Upper lobe of right lung (tissue), 1 donor: ENCODE data around the gene FRMPD2. TPM values are rescaled to one million over a fixed set of nuclear protein-coding genes. Genes with fewer than 3 reads are reported as not detected.

Experiments
- ATAC-seq: fragments of 200-7000 bp; cut with Tn5 transposase; one replicate; pipeline ENCODE4 v1.9.1; 2020; ENCODE audit warnings: mild to moderate bottlenecking, moderate library complexity
- DNase-seq: peaks from one replicate; pipeline ENCODE4 v3.0.0-alpha.2; 2020
- H3K27ac ChIP-seq: fragments of 200-600 bp; one replicate; pipeline ENCODE4 v1.8.0; 2022
- H3K27me3 ChIP-seq: fragments of 200-600 bp; one replicate; pipeline ENCODE4 v1.8.0; 2022; ENCODE audit warnings: mild to moderate bottlenecking
- H3K36me3 ChIP-seq: fragments of 200-600 bp; one replicate; pipeline ENCODE4 v1.8.0; 2022
- H3K4me1 ChIP-seq: fragments of 200-600 bp; one replicate; pipeline ENCODE4 v1.8.0; 2022
- H3K4me3 ChIP-seq: fragments of 200-600 bp; one replicate; pipeline ENCODE4 v1.8.0; 2022; ENCODE audit warnings: mild to moderate bottlenecking
- H3K9me3 ChIP-seq: fragments of 200-600 bp; one replicate; pipeline ENCODE4 v1.8.0; 2022
- CTCF ChIP-seq: fragments of 200-600 bp; IDR thresholded peaks from one replicate; pipeline ENCODE4 v1.8.0; 2022; ENCODE audit warnings: antibody characterized with exemption
- intact Hi-C: fragments of 100-400 bp; cut with DNase I; formaldehyde crosslinking; loops from one replicate; pipeline ENCODE4 v1.11.0; 2022
- total RNA-seq: library from RNA; stranded (reverse); fragmentation: NEBNext Ultra II Directional; extraction: Animal tissue kit (Norgen Biotek cat#: 25700); gene quantifications from one replicate; pipeline ENCODE4 v1.2.1, GENCODE V29; 2021
- donor health status: DM: no; HTN: yes; CAD: no; lungs with severe emphysema.

The FRMPD2 gene
- total RNA-seq, 1 donor from 2014 or later, result not detected

GRCh38 chr10:48239618-48240017 is 34.9 kb downstream of the FRMPD2 start:
- Histone ChIP-seq H3K27ac (no peak overlapping the region), H3K27me3 (no peaks in the 10 kb centered on the region), H3K4me3 (no peak overlapping the region), H3K36me3 (no peaks in the 10 kb centered on the region), H3K4me1 (no peaks in the 10 kb centered on the region), H3K9me3 (no peaks in the 10 kb centered on the region)
- intact Hi-C loops, result no loop called here
- no peak for ATAC-seq
- DNase-seq, result no peak
- no peak for TF ChIP-seq CTCF

- DNase-seq (no peak), ATAC-seq (no peak)
- Histone ChIP-seq H3K4me3 (no peak overlapping the region), H3K36me3 (no peaks in the 10 kb centered on the region), H3K9me3 (no peaks in the 10 kb centered on the region), H3K27me3 (no peaks in the 10 kb centered on the region), H3K4me1 (no peaks in the 10 kb centered on the region), H3K27ac (no peak overlapping the region)
- intact Hi-C loops, result no loop called here
- TF ChIP-seq CTCF, result no peak
Measured at GRCh38 chr10:48238826-48239520, 35.5 kb downstream of the FRMPD2 start.

- TF ChIP-seq CTCF, result no peak
- ATAC-seq (no peak), DNase-seq (no peak)
Measured at GRCh38 chr10:48237259-48238250, 36.9 kb downstream of the FRMPD2 start.

GRCh38 chr10:48236199-48236621 is 38.3 kb downstream of the FRMPD2 start:
- no peak for TF ChIP-seq CTCF
- no peaks in the 10 kb centered on the region for H3K9me3 ChIP-seq
- intact Hi-C loops, result no loop called here
- ATAC-seq (no peak), DNase-seq (no peak)
- H3K27ac ChIP-seq, result no peak overlapping the region
- H3K4me1 ChIP-seq, result no peaks in the 10 kb centered on the region
- no peaks in the 10 kb centered on the region for H3K27me3 ChIP-seq
- no peaks in the 10 kb centered on the region for H3K36me3 ChIP-seq
- H3K4me3 ChIP-seq, result no peak overlapping the region

More at GRCh38 chr10:48237259-48238250, 36.9 kb downstream of the FRMPD2 start:
- Histone ChIP-seq H3K27me3 (no peaks in the 10 kb centered on the region), H3K36me3 (no peaks in the 10 kb centered on the region), H3K9me3 (no peaks in the 10 kb centered on the region), H3K4me3 (no peak overlapping the region), H3K4me1 (no peaks in the 10 kb centered on the region), H3K27ac (no peak overlapping the region)
- intact Hi-C loops, result no loop called here

GRCh38 chr10:48235501-48235900 is 39.0 kb downstream of the FRMPD2 start:
- H3K4me1 ChIP-seq, result no peaks in the 10 kb centered on the region
- intact Hi-C loops, result no loop called here
- H3K36me3 ChIP-seq, result no peaks in the 10 kb centered on the region
- H3K27ac ChIP-seq, result no peak overlapping the region
- no peak overlapping the region for H3K4me3 ChIP-seq
- no peaks in the 10 kb centered on the region for H3K27me3 ChIP-seq
- no peaks in the 10 kb centered on the region for H3K9me3 ChIP-seq
- ATAC-seq, result no peak
- TF ChIP-seq CTCF, result no peak
- no peak for DNase-seq
